HG02870 (cell line): Measurements from ENCODE around the gene AQP7.
"Not testable (repeated sequence)": the region's sequence is repeated elsewhere in the genome, so short reads cannot be mapped to it uniquely, and the experiment has no call there.

Experiments used
- ATAC-seq: cut with Tn5 transposase; IDR thresholded peaks from one replicate; pipeline ENCODE4 v1.9.1; 2021; ENCODE audit warnings: mild to moderate bottlenecking, moderate library complexity; ENCODE audit not compliant: unreplicated experiment

AQP7 gene

GRCh38 chr9:33399047-33399446 is 3.3 kb downstream of the AQP7 start:
- not testable (repeated sequence) for ATAC-seq

DNA sequence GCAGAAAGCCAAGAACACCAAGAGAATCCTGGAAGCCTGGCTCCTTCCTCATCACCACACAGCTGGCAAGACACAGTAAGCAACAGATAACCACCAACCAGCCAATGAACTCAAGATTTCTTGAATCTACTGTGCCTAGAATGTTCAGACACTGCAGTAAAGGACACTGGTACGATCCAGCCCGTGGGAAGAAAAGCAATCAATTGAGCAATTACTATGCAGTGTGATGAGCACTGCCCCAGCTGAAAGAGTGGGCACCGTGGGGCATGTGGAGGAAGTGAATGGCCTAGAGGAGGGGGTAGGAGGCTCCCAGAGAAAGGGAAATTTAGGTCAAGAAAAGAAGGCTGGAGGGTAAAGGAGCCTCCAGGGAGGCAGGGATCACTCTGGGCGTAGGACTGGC is 4.6 kb downstream of the AQP7 start:
- ATAC-seq: not testable (repeated sequence)

DNA sequence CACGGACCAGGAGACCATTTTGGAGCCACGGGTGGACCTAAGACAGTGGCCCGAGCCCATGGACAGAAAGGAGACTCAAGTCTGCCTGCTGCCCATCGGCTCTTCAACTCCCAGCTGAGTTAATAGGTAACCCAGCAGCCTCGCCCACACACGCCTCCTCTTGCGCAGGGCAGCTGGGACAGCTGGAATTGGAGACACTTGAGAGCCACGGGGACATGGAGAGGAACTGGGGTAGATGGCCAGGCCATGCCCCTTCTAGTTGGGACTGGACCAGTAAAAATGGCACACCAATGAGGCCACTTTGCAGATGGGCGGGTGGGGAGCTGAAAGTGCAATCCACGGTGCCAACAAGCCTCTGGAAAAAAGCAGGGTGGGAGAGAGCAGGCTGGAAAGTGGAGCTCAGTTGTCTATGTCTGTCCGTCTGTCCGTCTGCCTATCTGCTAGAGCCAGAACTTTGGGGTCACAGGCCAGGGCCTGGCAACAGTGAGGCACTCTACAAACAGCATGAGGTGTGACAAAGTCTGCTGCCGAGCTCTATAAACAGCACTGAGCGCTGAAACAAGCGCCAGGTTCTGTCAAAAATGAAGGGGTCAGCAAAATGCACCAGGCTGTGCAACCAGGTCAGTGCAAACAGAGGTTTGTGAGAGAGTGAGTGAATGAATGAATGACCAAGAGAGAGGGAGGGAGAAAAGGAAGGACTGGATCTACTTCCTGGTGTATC is 7.0 kb downstream of the AQP7 start:
- ATAC-seq: not testable (repeated sequence)

GRCh38 chr9:33393986-33394385 is 8.4 kb downstream of the AQP7 start:
- ATAC-seq: not testable (repeated sequence)

DNA sequence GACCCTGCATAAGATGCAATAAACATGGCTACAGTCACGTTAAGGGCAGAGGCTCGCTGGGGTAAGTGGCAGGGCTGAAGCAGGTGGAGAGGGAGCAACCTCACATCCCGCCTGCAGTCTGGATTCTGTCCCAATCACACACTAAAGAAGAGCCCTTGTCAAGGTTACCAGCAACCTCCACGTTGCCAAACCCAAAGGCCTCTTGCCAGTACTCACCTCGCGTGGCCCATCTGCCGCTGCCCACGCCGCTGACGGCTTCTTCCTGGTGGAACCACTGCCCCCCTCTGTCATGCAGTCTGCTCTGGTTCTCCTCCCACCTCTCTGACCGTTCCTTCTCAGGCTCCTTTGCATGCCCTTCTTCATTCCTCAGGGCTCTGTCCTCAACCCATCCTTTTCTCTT is 8.8 kb downstream of the AQP7 start:
- ATAC-seq: no peak

GRCh38 chr9:33392591-33393021 is 9.8 kb downstream of the AQP7 start:
- ATAC-seq: not testable (repeated sequence)

DNA sequence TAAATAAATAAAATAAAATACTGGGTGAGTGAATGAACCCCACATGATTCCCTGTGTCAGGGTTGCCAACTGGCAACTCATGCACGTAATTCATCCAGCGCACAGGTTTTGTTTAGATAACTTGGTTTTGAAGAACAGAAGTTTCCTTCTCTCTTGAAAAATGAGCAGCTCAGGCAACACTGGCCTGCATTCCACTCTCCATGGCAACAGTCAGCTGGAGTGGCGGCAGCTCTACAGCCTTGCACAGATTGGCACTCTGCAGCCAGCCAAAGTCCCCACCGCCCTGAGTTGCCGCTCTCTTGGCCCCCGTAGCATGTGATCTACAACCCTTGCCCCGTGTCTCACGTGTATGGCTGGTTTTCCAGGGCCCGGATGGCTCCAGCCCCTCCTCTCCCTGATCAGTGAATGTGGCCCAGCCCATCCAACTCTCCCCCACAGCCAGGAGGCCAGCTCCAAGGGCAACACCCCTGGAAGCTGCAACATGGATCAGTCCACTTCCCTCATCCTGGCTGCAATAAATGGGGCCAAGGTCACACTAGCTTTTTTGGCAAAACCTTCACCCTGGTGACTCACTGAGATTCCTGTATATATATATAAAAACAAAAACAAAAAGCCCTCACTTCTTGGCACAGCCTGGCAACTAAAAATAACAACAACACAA is 11.1 kb downstream of the AQP7 start:
- not testable (repeated sequence) for ATAC-seq

GRCh38 chr9:33388110-33388994 is 14.0 kb downstream of the AQP7 start:
- no peak for ATAC-seq

- ATAC-seq: not testable (repeated sequence)
Observed at GRCh38 chr9:33386998-33387397, 15.4 kb downstream of the AQP7 start.

- ATAC-seq: not testable (repeated sequence)
Observed at GRCh38 chr9:33386641-33386996, 15.7 kb downstream of the AQP7 start.

DNA sequence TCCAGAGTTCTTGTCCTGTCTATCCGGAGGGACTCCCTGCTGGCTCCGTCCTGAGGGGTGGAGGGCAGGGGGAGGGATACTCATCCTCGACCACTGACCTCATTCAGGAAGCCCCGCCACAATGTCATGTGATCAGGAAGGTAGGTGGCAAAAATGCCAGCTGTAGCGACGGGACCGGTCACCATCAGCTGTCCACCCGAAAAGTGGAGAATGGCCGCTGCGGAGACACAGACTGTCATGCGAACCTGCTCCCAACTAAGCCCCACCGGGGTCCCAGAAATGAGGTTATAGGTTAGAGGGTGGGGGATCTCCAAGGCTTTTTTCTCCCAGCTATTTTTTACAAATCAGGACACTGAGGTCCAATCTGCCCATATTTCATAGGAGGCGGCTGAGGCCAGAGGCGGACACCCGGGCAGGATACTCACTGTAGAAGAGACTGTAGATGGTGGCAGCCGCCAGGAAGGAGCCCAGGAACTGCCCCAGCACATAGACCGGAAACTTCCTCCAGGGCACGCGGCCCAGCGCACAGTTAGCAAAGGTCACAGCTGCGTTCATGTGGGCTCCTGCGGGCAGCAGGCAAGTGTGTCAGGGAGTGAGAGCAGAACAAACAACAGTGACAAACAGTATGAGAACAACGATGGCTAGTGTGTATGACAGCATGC is 16.3 kb downstream of the AQP7 start:
- ATAC-seq: not testable (repeated sequence)

GRCh38 chr9:33385536-33385935 is 16.8 kb downstream of the AQP7 start:
- ATAC-seq: not testable (repeated sequence)

GRCh38 chr9:33383396-33383795 is 19.0 kb downstream of the AQP7 start:
- not testable (repeated sequence) for ATAC-seq

DNA sequence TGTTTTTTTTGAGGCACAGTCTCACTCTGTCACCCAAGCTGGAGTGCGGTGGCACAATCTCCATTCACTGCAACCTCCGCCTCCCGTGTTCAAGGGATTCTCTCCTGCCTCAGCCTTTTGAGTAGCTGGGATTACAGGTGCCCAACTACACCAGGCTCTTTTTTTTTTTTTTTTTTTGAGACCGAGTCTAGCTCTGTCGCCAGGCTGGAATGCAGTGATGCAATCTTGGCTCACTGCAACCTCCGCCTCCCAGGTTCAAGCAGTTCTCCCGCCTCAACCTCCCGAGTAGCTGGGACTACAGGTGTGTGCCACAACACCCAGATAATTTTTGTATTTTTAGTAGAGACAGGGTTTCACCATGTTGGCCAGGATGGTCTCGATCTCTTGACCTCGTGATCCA is 20.0 kb downstream of the AQP7 start:
- ATAC-seq: not testable (repeated sequence)

DNA sequence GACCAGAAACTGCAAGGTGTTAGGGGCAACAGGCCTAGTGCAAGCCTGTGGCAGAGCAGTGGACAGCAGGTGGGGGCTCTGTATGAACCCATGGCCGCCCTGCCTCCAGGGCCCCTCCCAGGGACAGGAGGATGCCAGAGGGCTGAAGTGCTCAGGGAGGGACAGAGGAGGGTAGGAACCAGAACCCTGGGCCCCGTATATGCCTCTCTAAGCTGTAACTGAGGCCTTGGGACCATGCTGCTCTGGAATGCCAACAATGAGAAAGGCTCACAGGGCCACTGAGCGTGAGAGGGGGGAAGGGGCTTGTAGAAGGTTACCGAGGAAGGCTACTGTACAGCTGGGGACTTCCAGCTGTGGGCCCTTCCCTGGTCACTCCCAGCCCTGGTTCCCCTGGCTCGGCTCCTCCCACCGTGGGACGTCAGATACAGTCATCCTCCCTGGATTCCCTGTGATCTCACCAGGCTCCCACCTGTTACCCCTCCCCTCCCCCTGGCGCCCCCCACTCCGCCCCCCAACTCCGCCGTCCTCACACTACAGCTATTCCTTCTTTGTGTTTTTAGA is 21.1 kb downstream of the AQP7 start:
- no peak for ATAC-seq

DNA sequence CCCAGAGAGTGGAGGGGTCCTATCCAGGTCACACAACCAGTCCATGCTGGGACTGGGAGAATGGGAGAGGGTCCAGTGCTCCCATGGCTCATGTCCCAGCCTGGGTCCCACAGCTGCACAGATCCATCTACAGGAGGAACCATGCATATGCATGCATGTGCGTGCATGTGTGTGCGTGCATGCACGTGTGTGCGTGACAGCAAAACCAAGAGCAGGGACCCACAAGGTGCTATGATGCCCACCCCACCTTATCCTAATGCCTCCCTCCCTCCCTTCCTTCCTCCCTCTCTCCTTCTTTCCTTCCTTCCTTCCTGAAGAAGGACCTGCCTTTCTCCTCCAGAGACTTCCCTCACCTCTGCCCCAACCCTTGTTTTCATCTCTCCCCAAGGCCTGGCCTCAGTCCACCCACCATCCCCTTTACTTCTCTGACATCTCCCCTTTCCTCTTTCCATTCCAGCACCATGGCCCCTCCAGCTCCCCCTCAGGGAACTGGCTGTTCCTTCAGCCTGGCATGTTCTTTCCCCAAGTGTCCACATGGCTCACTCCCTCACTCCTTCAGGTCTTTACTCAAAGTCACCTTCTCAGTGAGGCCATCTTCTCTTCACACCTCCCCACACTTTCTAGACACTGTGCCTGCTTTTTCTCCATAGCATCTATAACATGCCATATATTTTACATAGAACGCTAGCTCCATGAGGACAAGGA is 21.8 kb downstream of the AQP7 start:
- ATAC-seq: no peak

DNA sequence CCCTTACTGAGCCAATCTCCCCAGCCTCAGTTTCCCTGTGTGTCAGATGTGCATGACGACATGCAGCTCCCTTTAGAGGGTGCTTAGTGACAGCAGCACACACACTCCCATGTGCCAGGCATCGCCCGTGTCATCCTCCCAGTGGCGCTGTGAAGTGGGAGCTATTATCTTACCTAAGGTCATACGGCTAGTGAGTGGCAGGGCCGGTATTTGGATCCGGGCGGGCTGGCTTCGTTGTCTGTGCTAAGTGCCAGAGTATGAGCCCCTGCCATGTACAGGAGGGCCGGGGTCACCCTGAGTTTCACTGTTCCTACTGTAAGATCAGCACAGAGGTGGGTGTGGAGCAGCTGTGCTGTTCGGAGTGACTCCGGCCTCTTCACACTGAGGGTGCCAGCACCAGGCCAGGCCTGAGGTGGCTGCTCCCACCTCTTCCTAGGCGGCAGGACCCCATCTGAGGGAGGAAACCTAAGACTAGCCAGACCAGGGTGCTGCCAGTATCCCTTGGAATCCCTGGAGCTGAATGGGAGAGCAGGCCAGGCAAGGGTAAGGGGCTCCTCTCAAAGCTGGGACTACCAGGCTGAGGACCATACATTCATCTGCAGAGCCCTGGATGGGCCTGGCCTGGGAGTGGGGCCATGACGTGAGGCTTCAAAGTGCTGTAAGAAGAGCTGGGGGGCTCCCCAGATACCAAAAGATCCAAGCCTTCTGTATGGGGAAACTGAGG is 22.5 kb downstream of the AQP7 start:
- no peak for ATAC-seq

DNA sequence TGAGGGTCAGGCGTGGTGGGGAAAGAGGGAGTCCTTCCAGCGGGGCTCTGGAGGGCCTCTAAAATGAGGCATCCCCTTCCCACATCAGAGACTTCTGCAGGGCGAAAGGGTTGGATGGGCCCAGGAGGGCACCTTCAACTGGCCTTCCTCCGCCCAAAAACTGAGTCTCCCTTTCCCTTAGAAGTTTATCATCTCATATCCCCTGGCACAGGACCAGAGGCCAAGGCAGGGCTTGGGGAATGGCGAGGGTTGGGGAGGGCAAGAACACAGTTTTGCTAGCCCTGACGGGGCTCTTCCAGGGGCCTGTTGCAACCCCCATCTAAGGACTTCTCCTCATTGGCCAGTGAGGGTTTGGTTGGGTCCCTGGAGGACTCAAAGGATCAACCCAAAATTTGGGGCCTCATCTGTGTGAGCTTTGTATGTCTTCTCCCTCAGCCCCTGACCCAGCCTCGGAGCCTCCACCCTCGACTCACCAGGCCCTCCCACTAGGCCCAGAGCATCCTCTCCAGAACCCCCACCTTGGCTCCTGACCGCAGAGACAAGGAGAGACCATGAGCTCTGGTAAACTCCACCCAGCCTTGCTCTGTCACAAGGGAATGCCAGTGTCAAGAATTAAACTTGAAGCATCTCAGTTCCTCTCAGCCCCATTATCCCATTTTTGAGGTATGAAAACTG is 24.1 kb downstream of the AQP7 start:
- ATAC-seq: no peak
